Neuronal stem cell (in vitro differentiated cells): ENCODE measurements around the gene RHD.
"Not testable (repeated sequence)": the region's sequence is repeated elsewhere in the genome, so short reads cannot be mapped to it uniquely, and the experiment has no call there.

Source experiments
- DNase-seq: peaks from one replicate; pipeline ENCODE4 v3.0.0-alpha.2; 2013; ENCODE audit warnings: low spot score
- H2AFZ ChIP-seq: one replicate; pipeline ENCODE4 v1.6.1; 2013; ENCODE audit warnings: mild to moderate bottlenecking, low read length, inconsistent platforms
- H2AK5ac ChIP-seq: 2 replicates; pipeline ENCODE4 v1.6.1; 2013; ENCODE audit warnings: low read depth, mild to moderate bottlenecking, inconsistent platforms, low read length, moderate library complexity, mixed read lengths
- H2BK120ac ChIP-seq: 2 replicates; pipeline ENCODE4 v1.6.1; 2013; ENCODE audit warnings: low read depth, mild to moderate bottlenecking, inconsistent platforms, low read length, moderate library complexity, mixed read lengths
- H2BK12ac ChIP-seq: one replicate; pipeline ENCODE4 v1.6.1; 2013; ENCODE audit warnings: low read length, inconsistent platforms
- H2BK15ac ChIP-seq: 2 replicates; pipeline ENCODE4 v1.6.1; 2013; ENCODE audit warnings: mild to moderate bottlenecking, low read length, inconsistent platforms, mixed read lengths
- H2BK5ac ChIP-seq: one replicate; pipeline ENCODE4 v1.6.1; 2013; ENCODE audit warnings: inconsistent platforms, mild to moderate bottlenecking, low read length, moderate library complexity
- H3K14ac ChIP-seq: one replicate; pipeline ENCODE4 v1.6.1; 2013; ENCODE audit warnings: low read length, inconsistent platforms
- H3K18ac ChIP-seq: 2 replicates; pipeline ENCODE4 v1.6.1; 2013; ENCODE audit warnings: low read length, inconsistent platforms
- H3K23ac ChIP-seq: 2 replicates; pipeline ENCODE4 v1.6.1; 2013; ENCODE audit warnings: low read depth, mild to moderate bottlenecking, mixed read lengths, low read length, inconsistent platforms; ENCODE audit not compliant: poor library complexity
- H3K27ac ChIP-seq: replicated peaks from 3 replicates; pipeline ENCODE4 v1.5.1; 2013; ENCODE audit warnings: low read length, inconsistent platforms
- H3K27me3 ChIP-seq, 3 experiments: 2 replicates each; pipeline ENCODE4 v1.6.1; 2013; ENCODE audit warnings: low read length in 3 of 3, mild to moderate bottlenecking in 2 of 3, inconsistent platforms in 1 of 3, low read depth in 1 of 3, mixed read lengths in 1 of 3, moderate library complexity in 1 of 3; ENCODE audit not compliant: control insufficient read depth in 3 of 3, insufficient read depth in 3 of 3
- H3K36me3 ChIP-seq, 2 donors: replicated peaks in 1 of 2; 2 replicates each; pipeline ENCODE4 v1.6.1; 2013; ENCODE audit warnings: low read length in 2 of 2; ENCODE audit not compliant: control insufficient read depth in 2 of 2, insufficient read depth in 2 of 2
- H3K4ac ChIP-seq: 2 replicates; pipeline ENCODE4 v1.6.1; 2013; ENCODE audit warnings: inconsistent platforms, mild to moderate bottlenecking, low read length, moderate library complexity
- H3K4me1 ChIP-seq, 2 donors: 1 replicate in 1 of 2; 2 replicates in 1 of 2; pipeline ENCODE4 v1.6.1; 2013; ENCODE audit warnings: low read length in 2 of 2, low read depth in 1 of 2; ENCODE audit not compliant: control insufficient read depth in 2 of 2, insufficient read depth in 1 of 2
- H3K4me2 ChIP-seq: one replicate; pipeline ENCODE4 v1.6.1; 2013; ENCODE audit warnings: mild to moderate bottlenecking, low read length, inconsistent platforms; ENCODE audit not compliant: insufficient read depth, poor library complexity, severe bottlenecking
- H3K4me3 ChIP-seq, 2 donors: 2 replicates each; pipeline ENCODE4 v1.5.1; 2013; ENCODE audit warnings: low read length in 2 of 2, mild to moderate bottlenecking in 2 of 2, inconsistent platforms in 1 of 2, moderate library complexity in 1 of 2
- H3K79me1 ChIP-seq: one replicate; pipeline ENCODE4 v1.6.1; 2013; ENCODE audit warnings: low read depth, mild to moderate bottlenecking, inconsistent platforms, low read length, moderate library complexity
- H3K9ac ChIP-seq: one replicate; pipeline ENCODE4 v1.6.1; 2013; ENCODE audit warnings: mild to moderate bottlenecking, low read depth, low read length, inconsistent platforms; ENCODE audit not compliant: poor library complexity
- H3K9me3 ChIP-seq, 2 donors: replicated peaks in 1 of 2; 2 replicates each; pipeline versions ENCODE3 to v1.6.1; 2013; ENCODE audit warnings: low read length in 2 of 2, mild to moderate bottlenecking in 2 of 2, inconsistent platforms in 1 of 2, low read depth in 1 of 2, mixed read lengths in 1 of 2, moderate library complexity in 1 of 2; ENCODE audit not compliant: control insufficient read depth in 2 of 2, insufficient read depth in 1 of 2
- H4K8ac ChIP-seq: one replicate; pipeline ENCODE4 v1.6.1; 2013; ENCODE audit warnings: low read depth, mild to moderate bottlenecking, inconsistent platforms, low read length, moderate library complexity
- H4K91ac ChIP-seq: one replicate; pipeline ENCODE4 v1.6.1; 2013; ENCODE audit warnings: low read length, low read depth, mild to moderate bottlenecking, inconsistent platforms; ENCODE audit not compliant: poor library complexity
- WGBS, 2 donors: extraction: QIAGEN DNeasy Blood & Tissue Kit; methylation state at CpG; one replicate each; pipeline ENCODE4 v1.1.7; 2013; ENCODE audit warnings: missing lambda C conversion rate in 2 of 2, mixed read lengths in 1 of 2; ENCODE audit not compliant: insufficient read length in 2 of 2, insufficient replicate concordance in 1 of 2; ENCODE audit errors: extremely low coverage in 2 of 2; 5-methylcytosine and 5-hydroxymethylcytosine counted together

RHD gene

DNA sequence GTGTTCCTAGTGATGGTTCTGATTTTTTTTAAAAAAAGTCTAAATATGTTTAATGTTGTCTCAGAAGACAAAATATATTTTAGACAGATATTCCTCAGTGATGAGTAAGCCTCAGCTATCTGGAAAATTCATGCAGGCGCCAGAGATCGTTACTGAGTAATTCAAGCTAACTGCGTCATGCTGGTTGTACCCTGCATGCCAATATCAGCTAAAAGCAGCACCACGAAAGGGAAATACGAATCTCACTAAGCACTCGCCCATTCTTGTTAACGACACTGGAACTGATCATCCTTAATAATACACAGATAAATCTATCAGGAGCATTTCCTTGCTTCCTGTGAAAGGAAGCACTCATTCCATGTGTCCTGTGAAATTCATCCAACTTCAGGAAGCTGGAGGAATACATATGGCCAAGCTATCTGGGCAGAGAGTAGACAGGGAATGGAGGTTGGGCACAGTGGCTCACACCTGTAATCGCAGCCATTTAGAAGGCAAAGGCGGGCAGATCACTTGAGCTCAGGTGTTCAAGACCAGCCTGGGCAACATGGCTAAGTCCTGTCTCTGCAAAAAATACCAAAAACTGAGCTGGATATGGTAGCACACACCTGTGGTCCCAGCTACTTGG, 48.1 kb downstream of the RHD start:
- H3K4me3 ChIP-seq, DNase-seq, H4K8ac ChIP-seq, H3K14ac ChIP-seq, H2BK5ac ChIP-seq, H3K27me3 ChIP-seq, H3K27ac ChIP-seq, H3K36me3 ChIP-seq, H2BK15ac ChIP-seq, H4K91ac ChIP-seq, H3K18ac ChIP-seq, H3K9ac ChIP-seq, H3K4me1 ChIP-seq, H3K4ac ChIP-seq, H2AK5ac ChIP-seq, H3K4me2 ChIP-seq, H3K79me1 ChIP-seq, H2BK120ac ChIP-seq, H3K9me3 ChIP-seq, H3K23ac ChIP-seq, H2AFZ ChIP-seq, H2BK12ac ChIP-seq: not testable (repeated sequence)
- WGBS, 2 donors: no CpG with 5 or more reads among the region's 9 CpGs

DNA sequence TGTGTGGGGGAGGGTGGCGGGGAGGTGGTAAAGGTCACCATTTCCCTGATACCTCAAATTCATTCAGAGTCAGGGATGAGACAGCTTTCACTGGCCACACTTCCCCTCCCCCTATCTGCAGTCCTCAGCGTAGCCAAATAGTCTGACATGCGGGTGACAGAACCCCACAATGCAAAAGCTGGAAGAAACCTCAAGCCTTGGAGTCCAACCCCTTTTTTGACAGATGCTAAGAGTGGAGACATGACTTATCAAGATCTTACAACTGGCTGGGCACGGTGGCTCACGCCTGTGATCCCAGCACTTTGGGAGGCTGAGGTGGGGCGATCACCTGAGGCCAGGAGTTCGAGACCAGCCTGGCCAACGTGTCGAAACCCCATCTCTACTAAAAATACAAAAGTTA, 49.8 kb downstream of the RHD start:
- not testable (repeated sequence) for H3K4me3 ChIP-seq, H2BK5ac ChIP-seq, H3K36me3 ChIP-seq, H3K4me1 ChIP-seq, H3K9ac ChIP-seq, H3K79me1 ChIP-seq, DNase-seq, H2AK5ac ChIP-seq, H3K14ac ChIP-seq, H4K8ac ChIP-seq, H2AFZ ChIP-seq, H3K27ac ChIP-seq, H3K27me3 ChIP-seq, H2BK15ac ChIP-seq, H2BK12ac ChIP-seq, H3K4me2 ChIP-seq, H3K18ac ChIP-seq, H4K91ac ChIP-seq, H3K23ac ChIP-seq, H3K4ac ChIP-seq, H2BK120ac ChIP-seq, H3K9me3 ChIP-seq
- no CpG with 5 or more reads among the region's 9 CpGs for WGBS, 2 donors

DNA sequence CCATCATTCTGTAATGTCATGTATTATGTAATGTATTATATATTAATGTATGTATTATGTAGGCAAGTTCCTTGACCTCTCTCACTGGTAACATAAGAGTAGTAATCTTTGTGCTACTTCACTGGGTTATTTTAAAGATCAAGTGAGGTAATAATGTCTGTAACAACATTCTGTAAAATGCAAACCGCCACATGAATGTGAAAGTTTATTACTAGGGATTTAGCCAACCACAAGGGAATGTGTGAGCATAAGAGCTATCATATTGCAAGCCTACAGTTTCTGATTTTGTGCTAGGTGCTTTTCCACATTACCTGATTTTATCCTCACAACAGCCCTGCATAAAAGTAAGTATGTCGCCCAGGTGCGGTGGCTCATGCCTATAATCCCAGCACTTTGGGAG, 52.1 kb downstream of the RHD start:
- not testable (repeated sequence) for H2BK15ac ChIP-seq, H3K4me1 ChIP-seq, H4K8ac ChIP-seq, H2BK5ac ChIP-seq, H3K18ac ChIP-seq, H2BK120ac ChIP-seq, H3K4me2 ChIP-seq, H3K4ac ChIP-seq, H3K9me3 ChIP-seq, H2AK5ac ChIP-seq, H3K23ac ChIP-seq, H3K27ac ChIP-seq, H3K9ac ChIP-seq, H3K36me3 ChIP-seq, DNase-seq, H3K79me1 ChIP-seq, H3K27me3 ChIP-seq, H2BK12ac ChIP-seq, H3K14ac ChIP-seq, H4K91ac ChIP-seq, H2AFZ ChIP-seq, H3K4me3 ChIP-seq
- WGBS, 2 donors: no CpG with 5 or more reads among the region's 3 CpGs

DNA sequence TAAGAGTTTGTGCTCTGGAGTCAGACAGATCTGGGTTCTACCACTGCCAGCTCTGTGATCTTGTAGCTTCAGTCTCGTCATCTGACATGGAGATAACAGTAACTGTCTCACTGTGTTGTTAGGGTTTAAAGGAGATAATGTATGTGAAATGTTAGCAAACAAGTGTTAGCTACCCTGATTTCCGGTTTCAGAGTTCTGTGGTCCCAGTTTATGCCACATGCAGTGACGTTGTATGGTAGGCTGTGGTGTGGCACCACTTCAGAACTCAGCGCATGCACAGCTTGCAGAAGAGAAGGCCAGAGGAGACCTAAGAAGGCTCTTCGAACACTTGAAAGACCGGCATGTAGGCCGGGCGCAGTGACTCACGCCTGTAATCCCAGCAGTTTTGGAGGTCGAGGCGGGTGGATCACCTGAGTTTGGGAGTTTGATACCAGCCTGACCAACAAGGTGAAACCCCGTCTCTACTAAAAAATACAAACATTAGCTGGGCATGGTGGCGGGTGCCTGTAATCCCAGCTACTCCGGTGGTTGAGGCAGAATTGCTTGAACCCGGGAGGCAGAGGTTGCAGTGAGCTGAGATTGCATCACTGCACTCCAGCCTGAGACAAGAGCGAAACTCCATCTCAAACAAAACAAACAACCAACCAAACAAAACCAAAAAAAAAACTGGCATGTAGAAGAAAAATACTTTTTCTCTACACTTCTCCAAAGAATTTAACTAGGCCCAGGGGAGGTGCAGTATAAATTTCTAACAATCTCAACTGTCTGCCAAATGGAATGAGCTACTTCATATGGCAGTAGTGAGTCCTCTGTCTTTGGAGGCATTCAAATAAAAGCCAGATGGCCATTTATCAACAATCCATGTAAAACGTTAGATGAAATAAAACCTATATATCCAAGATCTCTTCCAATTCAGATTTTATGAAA, 55.8 kb downstream of the RHD start:
- H2BK5ac ChIP-seq, H3K14ac ChIP-seq, H2BK15ac ChIP-seq, H3K4ac ChIP-seq, H3K36me3 ChIP-seq, H3K18ac ChIP-seq, H3K79me1 ChIP-seq, H3K4me2 ChIP-seq, H3K4me1 ChIP-seq, H2AFZ ChIP-seq, H2BK120ac ChIP-seq, DNase-seq, H3K9me3 ChIP-seq, H2AK5ac ChIP-seq, H3K9ac ChIP-seq, H4K8ac ChIP-seq, H3K27ac ChIP-seq, H3K4me3 ChIP-seq, H3K23ac ChIP-seq, H4K91ac ChIP-seq, H2BK12ac ChIP-seq, H3K27me3 ChIP-seq: not testable (repeated sequence)
- no CpG with 5 or more reads among the region's 17 CpGs for WGBS, 2 donors
